ENCODE results near the gene SHPK.

DNA sequence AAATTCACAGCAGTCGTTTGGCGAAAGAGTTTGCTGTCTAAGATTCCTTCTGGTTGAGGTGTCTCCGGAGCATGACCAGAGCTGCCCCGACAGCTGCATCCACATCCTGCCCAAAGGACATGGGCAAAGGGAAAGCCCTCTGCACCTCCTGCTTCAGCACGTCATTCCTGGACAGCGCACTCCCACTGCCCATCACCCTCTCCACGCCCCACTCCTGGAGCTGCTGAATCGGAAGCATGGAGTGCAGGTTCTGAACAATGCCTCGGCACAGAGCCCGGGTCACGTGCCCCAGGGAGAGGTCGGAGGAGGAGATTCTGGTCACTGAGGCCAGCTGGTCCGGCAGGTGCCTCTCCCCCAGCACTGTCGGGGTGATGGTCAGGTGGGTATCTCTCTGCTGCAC lies 25.5 kb downstream of the SHPK start:
- TF ChIP-seq, protein P1, sequence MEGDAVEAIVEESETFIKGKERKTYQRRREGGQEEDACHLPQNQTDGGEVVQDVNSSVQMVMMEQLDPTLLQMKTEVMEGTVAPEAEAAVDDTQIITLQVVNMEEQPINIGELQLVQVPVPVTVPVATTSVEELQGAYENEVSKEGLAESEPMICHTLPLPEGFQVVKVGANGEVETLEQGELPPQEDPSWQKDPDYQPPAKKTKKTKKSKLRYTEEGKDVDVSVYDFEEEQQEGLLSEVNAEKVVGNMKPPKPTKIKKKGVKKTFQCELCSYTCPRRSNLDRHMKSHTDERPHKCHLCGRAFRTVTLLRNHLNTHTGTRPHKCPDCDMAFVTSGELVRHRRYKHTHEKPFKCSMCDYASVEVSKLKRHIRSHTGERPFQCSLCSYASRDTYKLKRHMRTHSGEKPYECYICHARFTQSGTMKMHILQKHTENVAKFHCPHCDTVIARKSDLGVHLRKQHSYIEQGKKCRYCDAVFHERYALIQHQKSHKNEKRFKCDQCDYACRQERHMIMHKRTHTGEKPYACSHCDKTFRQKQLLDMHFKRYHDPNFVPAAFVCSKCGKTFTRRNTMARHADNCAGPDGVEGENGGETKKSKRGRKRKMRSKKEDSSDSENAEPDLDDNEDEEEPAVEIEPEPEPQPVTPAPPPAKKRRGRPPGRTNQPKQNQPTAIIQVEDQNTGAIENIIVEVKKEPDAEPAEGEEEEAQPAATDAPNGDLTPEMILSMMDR (IDR thresholded peaks at IDR 0.05) = no peak
- TF ChIP-seq POLR2AphosphoS5 (IDR thresholded peaks at IDR 0.05; ENCODE audit: insufficient read depth in 1 of 2, low read depth in 1 of 2) = no peak
